Thoracic aorta (tissue), 2 donors: ENCODE data around the gene COPB1. TPM values are rescaled to one million over a fixed set of nuclear protein-coding genes. Genes with fewer than 3 reads are reported as not detected.

Experiments used
- ATAC-seq: fragments of 150-250 bp; one replicate; pipeline ENCODE4 v1.8.0; 2017; ENCODE audit warnings: low read depth; ENCODE audit not compliant: insufficient number of reproducible peaks, low FRiP score
- DNase-seq: peaks from one replicate; pipeline ENCODE4 v3.0.0-alpha.2; 2020; ENCODE audit warnings: low spot score
- H3K27ac ChIP-seq, 2 donors: fragments of 200-600 bp; sonication (generic); 1 replicate in 1 of 2; 2 replicates in 1 of 2; pipeline ENCODE4 v1.5.1; 2016; ENCODE audit warnings: mild to moderate bottlenecking in 2 of 2, moderate library complexity in 2 of 2
- H3K27me3 ChIP-seq: fragments of 200-600 bp; sonication (generic); replicated peaks from 2 replicates; pipeline ENCODE4 v1.6.0; 2016; ENCODE audit warnings: mild to moderate bottlenecking; ENCODE audit not compliant: insufficient read depth
- H3K36me3 ChIP-seq: fragments of 200-600 bp; sonication (generic); one replicate; pipeline ENCODE4 v1.5.1; 2016
- H3K4me1 ChIP-seq, 2 donors: fragments of 200-600 bp; sonication (generic); 1 replicate in 1 of 2; 2 replicates in 1 of 2; pipeline versions ENCODE4 v1.5.1 to v1.6.0; 2016; ENCODE audit warnings: low read depth in 2 of 2, mild to moderate bottlenecking in 1 of 2; ENCODE audit not compliant: control insufficient read depth in 1 of 2
- H3K4me3 ChIP-seq: fragments of 200-600 bp; sonication (generic); 2 replicates; pipeline ENCODE4 v1.5.1; 2016; ENCODE audit warnings: mild to moderate bottlenecking
- H3K9me3 ChIP-seq: fragments of 200-600 bp; sonication (generic); 2 replicates; pipeline ENCODE4 v1.5.1; 2016
- CTCF ChIP-seq: fragments of 200-600 bp; sonication (generic); IDR thresholded peaks from one replicate; pipeline ENCODE4 v1.5.1; 2019; ENCODE audit warnings: antibody characterized with exemption
- total RNA-seq, 2 donors: library from RNA; depleted of rRNA; stranded (reverse); fragments of >200 nt; gene quantifications; one replicate each; pipeline versions ENCODE4 v1.1.0 to v1.2.3, GENCODE V29; 2016

Gene COPB1
- total RNA-seq, 2 donors from 2014 or later, result 88.8 to 111 TPM

GRCh38 chr11:14448240-14448639 is 51.4 kb downstream of the COPB1 start:
- Histone ChIP-seq H3K27me3 (no peaks in the 10 kb centered on the region), H3K9me3 (no peaks in the 10 kb centered on the region), H3K4me1 (peaks cover 7 to 15% of the 10 kb centered on the region in 2 donors), H3K4me3 (no peak overlapping the region), H3K36me3 (no peaks in the 10 kb centered on the region), H3K27ac (peak overlapping the region in 1 of 2 donors; percentile 41)
- no peak for ATAC-seq
- no peak for DNase-seq
- TF ChIP-seq CTCF, result no peak

- Histone ChIP-seq H3K9me3 (no peaks in the 10 kb centered on the region), H3K27ac (no peak overlapping the region), H3K4me1 (peaks cover 7 to 15% of the 10 kb centered on the region in 2 donors), H3K27me3 (no peaks in the 10 kb centered on the region), H3K36me3 (no peaks in the 10 kb centered on the region), H3K4me3 (no peak overlapping the region)
- DNase-seq, result no peak
- TF ChIP-seq CTCF, result no peak
- no peak for ATAC-seq
These were observed 52.9 kb downstream of the COPB1 start for GRCh38 chr11:14446701-14447169.

- Histone ChIP-seq H3K9me3 (no peaks in the 10 kb centered on the region), H3K27me3 (no peaks in the 10 kb centered on the region), H3K4me3 (no peak overlapping the region), H3K27ac (no peak overlapping the region), H3K36me3 (no peaks in the 10 kb centered on the region), H3K4me1 (peaks cover 7 to 15% of the 10 kb centered on the region in 2 donors)
- ATAC-seq (no peak), DNase-seq (no peak)
- TF ChIP-seq CTCF, result no peak
These were observed 53.8 kb downstream of the COPB1 start for GRCh38 chr11:14445542-14446530.

- peaks cover 7 to 15% of the 10 kb centered on the region in 2 donors for H3K4me1 ChIP-seq
- no peaks in the 10 kb centered on the region for H3K9me3 ChIP-seq
- DNase-seq, result no peak
- H3K4me3 ChIP-seq, result no peak overlapping the region
- no peaks in the 10 kb centered on the region for H3K27me3 ChIP-seq
- H3K27ac ChIP-seq, result no peak overlapping the region
- TF ChIP-seq CTCF, result no peak
- no peaks in the 10 kb centered on the region for H3K36me3 ChIP-seq
- ATAC-seq, result no peak
These were observed 55.0 kb downstream of the COPB1 start for GRCh38 chr11:14444441-14445189.

- no peak for ATAC-seq
These were observed 56.0 kb downstream of the COPB1 start for GRCh38 chr11:14443638-14444037.

More at GRCh38 chr11:14443638-14444037, 56.0 kb downstream of the COPB1 start:
- no peaks in the 10 kb centered on the region for H3K27me3 ChIP-seq
- no peak for TF ChIP-seq CTCF
- no peaks in the 10 kb centered on the region for H3K36me3 ChIP-seq
- H3K4me1 ChIP-seq, result peaks cover 4 to 8% of the 10 kb centered on the region in 2 donors
- no peak for DNase-seq
- no peaks in the 10 kb centered on the region for H3K9me3 ChIP-seq
- H3K4me3 ChIP-seq, result no peak overlapping the region
- no peak overlapping the region for H3K27ac ChIP-seq
